Thoracic aorta (tissue), 2 donors: ENCODE results near the gene RNF166. TPM values are rescaled to one million over a fixed set of nuclear protein-coding genes. Genes with fewer than 3 reads are reported as not detected.

Source experiments
- ATAC-seq: fragments of 150-250 bp; one replicate; pipeline ENCODE4 v1.8.0; 2017; ENCODE audit warnings: low read depth; ENCODE audit not compliant: insufficient number of reproducible peaks, low FRiP score
- DNase-seq: peaks from one replicate; pipeline ENCODE4 v3.0.0-alpha.2; 2020; ENCODE audit warnings: low spot score
- H3K27ac ChIP-seq, 2 donors: fragments of 200-600 bp; sonication (generic); 1 replicate in 1 of 2; 2 replicates in 1 of 2; pipeline ENCODE4 v1.5.1; 2016; ENCODE audit warnings: mild to moderate bottlenecking in 2 of 2, moderate library complexity in 2 of 2
- H3K27me3 ChIP-seq: fragments of 200-600 bp; sonication (generic); replicated peaks from 2 replicates; pipeline ENCODE4 v1.6.0; 2016; ENCODE audit warnings: mild to moderate bottlenecking; ENCODE audit not compliant: insufficient read depth
- H3K36me3 ChIP-seq: fragments of 200-600 bp; sonication (generic); one replicate; pipeline ENCODE4 v1.5.1; 2016
- H3K4me1 ChIP-seq, 2 donors: fragments of 200-600 bp; sonication (generic); 1 replicate in 1 of 2; 2 replicates in 1 of 2; pipeline versions ENCODE4 v1.5.1 to v1.6.0; 2016; ENCODE audit warnings: low read depth in 2 of 2, mild to moderate bottlenecking in 1 of 2; ENCODE audit not compliant: control insufficient read depth in 1 of 2
- H3K4me3 ChIP-seq: fragments of 200-600 bp; sonication (generic); 2 replicates; pipeline ENCODE4 v1.5.1; 2016; ENCODE audit warnings: mild to moderate bottlenecking
- H3K9me3 ChIP-seq: fragments of 200-600 bp; sonication (generic); 2 replicates; pipeline ENCODE4 v1.5.1; 2016
- total RNA-seq, 2 donors: library from RNA; depleted of rRNA; stranded (reverse); fragments of >200 nt; gene quantifications; one replicate each; pipeline versions ENCODE4 v1.1.0 to v1.2.3, GENCODE V29; 2016
- TF ChIP-seq, protein P1 (sequence below): fragments of 200-600 bp; sonication (generic); IDR thresholded peaks from one replicate; pipeline ENCODE4 v1.5.1; 2019; ENCODE audit warnings: antibody characterized with exemption

The RNF166 gene
- total RNA-seq, 2 donors from 2014 or later = 20.7 to 36.6 TPM

- Histone ChIP-seq H3K9me3 (no peaks in the 10 kb centered on the region), H3K4me3 (no peak overlapping the region), H3K36me3 (no peaks in the 10 kb centered on the region), H3K4me1 (no peaks in the 10 kb centered on the region), H3K27me3 (no peaks in the 10 kb centered on the region), H3K27ac (no peak overlapping the region)
- DNase-seq (no peak), ATAC-seq (no peak)
- TF ChIP-seq, protein P1, sequence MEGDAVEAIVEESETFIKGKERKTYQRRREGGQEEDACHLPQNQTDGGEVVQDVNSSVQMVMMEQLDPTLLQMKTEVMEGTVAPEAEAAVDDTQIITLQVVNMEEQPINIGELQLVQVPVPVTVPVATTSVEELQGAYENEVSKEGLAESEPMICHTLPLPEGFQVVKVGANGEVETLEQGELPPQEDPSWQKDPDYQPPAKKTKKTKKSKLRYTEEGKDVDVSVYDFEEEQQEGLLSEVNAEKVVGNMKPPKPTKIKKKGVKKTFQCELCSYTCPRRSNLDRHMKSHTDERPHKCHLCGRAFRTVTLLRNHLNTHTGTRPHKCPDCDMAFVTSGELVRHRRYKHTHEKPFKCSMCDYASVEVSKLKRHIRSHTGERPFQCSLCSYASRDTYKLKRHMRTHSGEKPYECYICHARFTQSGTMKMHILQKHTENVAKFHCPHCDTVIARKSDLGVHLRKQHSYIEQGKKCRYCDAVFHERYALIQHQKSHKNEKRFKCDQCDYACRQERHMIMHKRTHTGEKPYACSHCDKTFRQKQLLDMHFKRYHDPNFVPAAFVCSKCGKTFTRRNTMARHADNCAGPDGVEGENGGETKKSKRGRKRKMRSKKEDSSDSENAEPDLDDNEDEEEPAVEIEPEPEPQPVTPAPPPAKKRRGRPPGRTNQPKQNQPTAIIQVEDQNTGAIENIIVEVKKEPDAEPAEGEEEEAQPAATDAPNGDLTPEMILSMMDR = no peak
Observed at GRCh38 chr16:88753191-88753590, 47.0 kb upstream of the RNF166 start.

DNA sequence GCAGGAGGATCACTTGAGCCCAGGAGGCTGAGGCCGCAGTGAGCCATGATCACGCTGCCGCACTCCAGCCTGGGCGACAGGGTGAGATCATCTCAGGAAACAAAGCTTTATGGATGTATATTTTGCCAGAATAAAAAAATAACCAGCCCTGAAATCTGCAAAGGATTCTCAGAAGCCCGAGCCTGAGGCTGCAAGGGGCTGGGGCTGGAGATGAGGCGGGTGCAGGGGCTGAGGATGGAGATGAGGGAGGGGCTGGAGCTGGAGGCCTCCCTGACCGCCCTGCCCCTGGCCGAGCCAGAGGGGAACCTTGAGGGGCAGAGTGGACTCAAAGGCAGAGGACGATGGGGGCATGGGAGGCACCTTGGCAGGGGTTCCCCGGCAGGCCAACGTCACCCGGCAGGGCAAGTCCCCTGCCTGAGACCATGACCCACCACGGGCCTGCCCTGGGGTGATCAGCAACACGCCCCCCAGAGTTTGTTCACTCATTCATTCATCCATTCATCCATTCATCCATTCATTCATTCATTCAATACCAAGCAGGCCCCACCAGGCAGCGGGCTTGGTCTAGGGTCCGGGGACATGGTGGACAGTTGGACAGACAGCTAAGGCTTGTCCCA lies 46.3 kb upstream of the RNF166 start:
- Histone ChIP-seq H3K9me3 (no peaks in the 10 kb centered on the region), H3K27me3 (no peaks in the 10 kb centered on the region), H3K4me1 (no peaks in the 10 kb centered on the region), H3K27ac (no peak overlapping the region), H3K36me3 (no peaks in the 10 kb centered on the region), H3K4me3 (no peak overlapping the region)
- no peak for DNase-seq
- TF ChIP-seq, protein P1 = no peak
- ATAC-seq = no peak

DNA sequence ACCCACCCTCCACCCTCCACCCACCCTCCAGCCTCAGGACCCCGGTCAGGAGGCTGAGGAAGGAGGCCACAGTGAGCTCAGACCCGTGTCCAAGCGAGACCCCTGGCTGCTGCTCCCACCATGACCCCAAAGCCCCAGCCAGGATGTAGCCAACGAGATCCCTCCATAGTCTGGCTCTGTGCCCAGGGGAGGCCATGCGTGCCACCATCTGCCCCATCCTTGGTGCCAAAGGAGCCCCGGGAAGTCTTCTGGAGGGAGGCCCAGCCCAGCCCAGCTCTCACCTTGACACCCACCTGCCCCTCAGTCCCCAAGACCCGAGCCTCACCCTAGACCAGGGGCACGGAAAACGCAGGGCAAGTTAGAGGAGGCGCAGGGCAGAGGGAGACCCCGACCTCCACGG lies 44.6 kb upstream of the RNF166 start:
- Histone ChIP-seq H3K36me3 (no peaks in the 10 kb centered on the region), H3K9me3 (no peaks in the 10 kb centered on the region), H3K27ac (no peak overlapping the region), H3K27me3 (no peaks in the 10 kb centered on the region), H3K4me1 (peaks cover 0 to 7% of the 10 kb centered on the region in 2 donors), H3K4me3 (no peak overlapping the region)
- no peak for ATAC-seq
- TF ChIP-seq, protein P1 = no peak
- no peak for DNase-seq

- no peak overlapping the region for H3K27ac ChIP-seq
Observed at GRCh38 chr16:88749358-88749757, 43.1 kb upstream of the RNF166 start.

DNA sequence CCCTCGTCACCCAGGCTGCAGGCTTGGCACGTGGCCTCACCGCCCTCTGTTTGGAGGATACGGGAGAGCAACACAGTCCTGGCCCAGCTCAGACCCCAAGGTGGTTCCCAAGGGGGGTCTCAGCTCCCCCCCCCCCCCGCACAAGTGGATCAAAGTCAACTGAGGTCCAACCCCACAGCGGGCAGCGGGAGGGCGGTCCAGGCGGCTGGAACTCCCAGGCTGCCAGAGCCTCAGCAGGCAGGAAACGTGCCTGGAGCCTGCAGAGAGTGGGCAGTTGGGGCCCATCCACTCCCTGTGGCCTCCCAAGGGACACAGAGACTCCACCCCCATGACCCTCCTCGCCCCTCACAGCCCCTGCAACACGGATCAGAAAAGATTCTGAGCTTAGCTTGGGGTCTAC lies 42.2 kb upstream of the RNF166 start:
- Histone ChIP-seq H3K4me1 (peaks cover 0 to 16% of the 10 kb centered on the region in 2 donors), H3K27ac (no peak overlapping the region)
- ATAC-seq = no peak

More at GRCh38 chr16:88749358-88749757, 43.1 kb upstream of the RNF166 start:
- ATAC-seq (no peak), DNase-seq (no peak)
- peaks cover 0 to 10% of the 10 kb centered on the region in 2 donors for H3K4me1 ChIP-seq
- no peaks in the 10 kb centered on the region for H3K9me3 ChIP-seq
- TF ChIP-seq, protein P1 = no peak
- no peaks in the 10 kb centered on the region for H3K27me3 ChIP-seq
- H3K36me3 ChIP-seq = no peaks in the 10 kb centered on the region
- H3K4me3 ChIP-seq = no peak overlapping the region

More for the DNA sequence above, 42.2 kb upstream of the RNF166 start:
- DNase-seq = no peak
- no peaks in the 10 kb centered on the region for H3K27me3 ChIP-seq
- H3K9me3 ChIP-seq = no peaks in the 10 kb centered on the region
- H3K36me3 ChIP-seq = no peaks in the 10 kb centered on the region
- no peak overlapping the region for H3K4me3 ChIP-seq
- TF ChIP-seq, protein P1 = no peak
